MCF 10A (cell line): Measurements from ENCODE around the gene SPATS2L. TPM values are rescaled to one million over a fixed set of nuclear protein-coding genes. Genes with fewer than 3 reads are reported as not detected.

ENCODE experiments used
- BruUV-seq: library from RNA; stranded (reverse); fragments of 400-500 nt; replicated peaks from 2 replicates; lab custom pipeline; 2021; lab: Mats Ljungman, UMichigan
- CTCF ChIA-PET: fragments of 300-600 bp; sonication (Branson Sonifier 250); formaldehyde crosslinking; extraction: SDS; loops from one replicate; lab custom pipeline; 2021; ENCODE audit warnings: antibody characterized with exemption, inconsistent platforms; lab: Yijun Ruan, JAX
- POLR2A ChIA-PET: fragments of 300-600, 350-650 bp; sonication (Branson Sonifier 250); formaldehyde crosslinking; extraction: SDS; loops from one replicate; lab custom pipeline; 2020; ENCODE audit warnings: antibody characterized with exemption, inconsistent platforms; lab: Yijun Ruan, JAX
- DNase-seq: peaks from one replicate; pipeline ENCODE4 v3.0.0-alpha.2; 2018; ENCODE audit not compliant: unreplicated experiment
- H3K27ac Mint-ChIP-seq: one replicate; pipeline ENCODE4 v1.8.0; 2022; ENCODE audit warnings: mild to moderate bottlenecking, low read depth, mixed read lengths; ENCODE audit not compliant: unreplicated experiment
- H3K27me3 Mint-ChIP-seq: one replicate; pipeline ENCODE4 v1.8.0; 2022; ENCODE audit warnings: mixed read lengths; ENCODE audit not compliant: insufficient read depth, unreplicated experiment
- H3K36me3 Mint-ChIP-seq: one replicate; pipeline ENCODE4 v1.8.0; 2022; ENCODE audit warnings: mild to moderate bottlenecking, moderate library complexity, mixed read lengths; ENCODE audit not compliant: insufficient read depth, unreplicated experiment
- H3K4me1 Mint-ChIP-seq: one replicate; pipeline ENCODE4 v1.8.0; 2022; ENCODE audit warnings: mixed read lengths; ENCODE audit not compliant: insufficient read depth, unreplicated experiment
- H3K4me3 Mint-ChIP-seq: one replicate; pipeline ENCODE4 v1.8.0; 2022; ENCODE audit warnings: mild to moderate bottlenecking, moderate library complexity, mixed read lengths; ENCODE audit not compliant: unreplicated experiment
- H3K9me3 Mint-ChIP-seq: one replicate; pipeline ENCODE4 v1.8.0; 2022; ENCODE audit warnings: mixed read lengths; ENCODE audit not compliant: unreplicated experiment
- intact Hi-C: fragments of 100-400 bp; cut with micrococcal nuclease; formaldehyde crosslinking; loops from 2 replicates; pipeline ENCODE4 v1.14.1; 2022
- total RNA-seq: library from RNA; stranded (reverse); gene quantifications from 2 replicates; pipeline ENCODE4 v1.2.3, GENCODE V29; 2022
- TF ChIP-seq, protein P1 (sequence below): fragments of 200-600 bp; IDR thresholded peaks from one replicate; pipeline ENCODE4 v1.8.0; 2022; ENCODE audit warnings: antibody characterized with exemption, mild to moderate bottlenecking; ENCODE audit not compliant: unreplicated experiment

SPATS2L gene
- total RNA-seq, 1 experiment from 2014 or later: 68.3 TPM

DNA sequence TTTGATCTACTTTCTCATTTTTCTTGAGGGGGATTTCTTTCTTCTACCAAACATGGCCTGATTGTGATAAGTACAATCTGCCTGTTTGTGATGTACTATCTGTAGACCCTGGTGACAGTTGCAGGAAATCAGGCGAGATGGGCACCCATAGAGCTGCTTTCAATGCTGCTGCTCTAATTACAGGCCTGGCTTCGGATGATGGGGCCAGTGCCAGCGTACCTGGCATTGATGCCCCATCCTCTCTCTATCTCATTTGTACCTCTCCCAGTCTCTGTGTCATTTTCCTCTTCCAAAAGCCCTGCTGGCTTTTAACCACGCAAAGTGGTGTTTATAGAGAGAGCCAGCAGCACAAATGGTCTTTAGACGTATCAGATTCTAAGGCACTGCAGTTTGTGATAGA, 133.5 kb downstream of the SPATS2L start:
- POLR2A ChIA-PET: no interaction called here
- Mint-ChIP-seq H3K4me1 (no peaks in the 10 kb centered on the region), H3K9me3 (no peaks in the 10 kb centered on the region), H3K4me3 (no peak overlapping the region), H3K27ac (no peak overlapping the region), H3K36me3 (peaks cover 33% of the 10 kb centered on the region), H3K27me3 (no peaks in the 10 kb centered on the region)
- intact Hi-C loops: no loop called here
- CTCF ChIA-PET: no interaction called here
- no TSS peak for BruUV-seq
- TF ChIP-seq, protein P1, sequence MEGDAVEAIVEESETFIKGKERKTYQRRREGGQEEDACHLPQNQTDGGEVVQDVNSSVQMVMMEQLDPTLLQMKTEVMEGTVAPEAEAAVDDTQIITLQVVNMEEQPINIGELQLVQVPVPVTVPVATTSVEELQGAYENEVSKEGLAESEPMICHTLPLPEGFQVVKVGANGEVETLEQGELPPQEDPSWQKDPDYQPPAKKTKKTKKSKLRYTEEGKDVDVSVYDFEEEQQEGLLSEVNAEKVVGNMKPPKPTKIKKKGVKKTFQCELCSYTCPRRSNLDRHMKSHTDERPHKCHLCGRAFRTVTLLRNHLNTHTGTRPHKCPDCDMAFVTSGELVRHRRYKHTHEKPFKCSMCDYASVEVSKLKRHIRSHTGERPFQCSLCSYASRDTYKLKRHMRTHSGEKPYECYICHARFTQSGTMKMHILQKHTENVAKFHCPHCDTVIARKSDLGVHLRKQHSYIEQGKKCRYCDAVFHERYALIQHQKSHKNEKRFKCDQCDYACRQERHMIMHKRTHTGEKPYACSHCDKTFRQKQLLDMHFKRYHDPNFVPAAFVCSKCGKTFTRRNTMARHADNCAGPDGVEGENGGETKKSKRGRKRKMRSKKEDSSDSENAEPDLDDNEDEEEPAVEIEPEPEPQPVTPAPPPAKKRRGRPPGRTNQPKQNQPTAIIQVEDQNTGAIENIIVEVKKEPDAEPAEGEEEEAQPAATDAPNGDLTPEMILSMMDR: no peak
- DNase-seq: no peak

DNA sequence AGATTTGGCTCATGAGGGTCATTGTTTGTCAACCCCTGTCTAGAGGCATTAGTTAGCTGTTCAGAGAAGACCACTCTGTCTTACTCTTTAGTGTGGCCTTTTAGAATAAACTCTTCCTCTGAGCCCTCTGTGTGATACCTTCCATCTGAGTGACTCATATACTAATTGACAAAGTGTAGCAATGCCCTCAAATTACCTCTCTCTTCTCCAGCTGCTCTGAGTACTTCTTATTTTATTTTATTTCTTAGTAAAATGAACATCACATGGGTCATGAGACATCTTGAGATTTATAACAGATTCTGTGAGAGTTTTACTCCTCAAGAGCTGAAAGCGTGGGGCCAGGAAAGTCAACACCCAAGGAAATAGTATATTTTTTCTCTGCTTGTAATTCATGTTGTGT, 136.0 kb downstream of the SPATS2L start:
- H3K27ac Mint-ChIP-seq: no peak overlapping the region
- no peaks in the 10 kb centered on the region for H3K27me3 Mint-ChIP-seq
- H3K9me3 Mint-ChIP-seq: no peaks in the 10 kb centered on the region
- TF ChIP-seq, protein P1: no peak
- no peak for DNase-seq
- CTCF ChIA-PET: interaction anchor here (1.5 kb wide), 1 partner anchor 29 kb away, joined by 3 read pairs; no protein-coding TSS in a partner anchor
- intact Hi-C loops: no loop called here
- H3K36me3 Mint-ChIP-seq: peaks cover 39% of the 10 kb centered on the region
- H3K4me3 Mint-ChIP-seq: no peak overlapping the region
- H3K4me1 Mint-ChIP-seq: no peaks in the 10 kb centered on the region
- POLR2A ChIA-PET: no interaction called here
- BruUV-seq: no TSS peak

DNA sequence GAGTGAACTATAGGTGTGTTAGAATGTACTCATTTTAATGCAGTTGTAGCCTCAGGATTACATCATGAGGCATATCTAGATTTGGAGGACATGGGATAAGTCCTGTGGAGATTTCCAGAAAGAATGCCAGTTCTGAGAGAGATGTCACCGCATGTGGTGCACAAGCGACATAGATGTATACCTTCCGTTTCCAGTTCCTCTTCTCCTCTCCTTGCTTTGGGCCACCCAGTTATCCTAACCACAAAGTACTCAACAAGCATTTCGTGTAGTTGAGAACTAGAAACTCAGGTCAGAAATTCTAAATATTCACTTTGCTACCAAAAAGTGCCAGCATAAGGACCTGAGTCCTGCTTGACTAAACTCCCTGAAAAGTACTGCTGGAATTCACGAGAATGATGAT, 136.9 kb downstream of the SPATS2L start:
- intact Hi-C loops: no loop called here
- TF ChIP-seq, protein P1: no peak
- ChIA-PET CTCF (interaction anchor here (0.5 to 2.6 kb wide), 4 partner anchors 28 to 929 kb away, joined by 3 to 7 read pairs (median 4); no protein-coding TSS in a partner anchor), POLR2A (no interaction called here)
- H3K27me3 Mint-ChIP-seq: no peaks in the 10 kb centered on the region
- BruUV-seq: no TSS peak
- peaks cover 39% of the 10 kb centered on the region for H3K36me3 Mint-ChIP-seq
- DNase-seq: no peak
- H3K4me1 Mint-ChIP-seq: no peaks in the 10 kb centered on the region
- H3K4me3 Mint-ChIP-seq: no peak overlapping the region
- H3K27ac Mint-ChIP-seq: no peak overlapping the region
- H3K9me3 Mint-ChIP-seq: no peaks in the 10 kb centered on the region

DNA sequence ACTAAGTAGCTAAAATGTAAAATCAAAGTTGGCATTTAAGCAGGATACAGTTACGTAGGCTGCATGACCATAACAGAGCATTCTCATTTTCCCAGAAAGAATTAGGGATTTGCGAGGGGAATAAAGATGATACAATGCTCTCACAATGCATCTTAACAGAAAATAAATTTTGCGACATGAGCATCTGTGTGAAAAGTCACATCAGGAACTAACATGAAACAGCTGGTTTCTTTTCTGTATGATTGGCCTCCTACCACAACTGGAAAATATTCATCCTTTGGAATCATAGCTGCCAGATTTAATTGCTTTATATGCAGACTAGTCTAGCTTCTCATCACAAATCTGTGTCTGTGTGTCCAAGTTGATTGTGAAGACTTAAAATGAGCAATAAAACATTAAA, 137.4 kb downstream of the SPATS2L start:
- no peak for DNase-seq
- H3K36me3 Mint-ChIP-seq: peaks cover 39% of the 10 kb centered on the region
- TF ChIP-seq, protein P1: no peak
- H3K27me3 Mint-ChIP-seq: no peaks in the 10 kb centered on the region
- no peak overlapping the region for H3K27ac Mint-ChIP-seq
- POLR2A ChIA-PET: interaction anchor here (0.6 kb wide), 1 partner anchor 520 kb away, joined by 3 read pairs; no protein-coding TSS in a partner anchor
- intact Hi-C loops: no loop called here
- no TSS peak for BruUV-seq
- CTCF ChIA-PET: interaction anchor here (0.5 to 2.6 kb wide), 4 partner anchors 13 to 928 kb away, joined by 3 to 7 read pairs (median 4); no protein-coding TSS in a partner anchor
- no peaks in the 10 kb centered on the region for H3K9me3 Mint-ChIP-seq
- no peaks in the 10 kb centered on the region for H3K4me1 Mint-ChIP-seq
- no peak overlapping the region for H3K4me3 Mint-ChIP-seq
